Measurements from ENCODE around the gene ZNF507.

Gene ZNF507

GRCh38 chr19:32405431-32406160 is 60.2 kb downstream of the ZNF507 start, which contains the start of gene DPY19L3:
TSS of gene DPY19L3 (plus strand) at chr19:32405770. CDS start at chr19:32408254, 2,484 bp downstream.
- no peaks in the 10 kb centered on the region for H3K9me3 ChIP-seq
- peak within 1 kb of the TSS; percentile 68 to 88 for H3K4me3 ChIP-seq (ENCODE audit: low read depth in 1 of 2, low read length in 1 of 2)
- no peak for TF ChIP-seq CTCF (IDR thresholded peaks at IDR 0.05)
- H3K36me3 ChIP-seq, result peaks cover 19% of the 10 kb centered on the region
- no peaks in the 10 kb centered on the region for H3K27me3 ChIP-seq
- H3K4me1 ChIP-seq (ENCODE audit: control insufficient read depth in 1 of 2, insufficient read depth in 1 of 2, low read depth in 1 of 2, low read length in 1 of 2), result peaks cover 44% of the 10 kb centered on the region in 2 experiments
- peak within 1 kb of the TSS; percentile 94 for H3K27ac ChIP-seq

- Histone ChIP-seq H3K27ac (peak overlapping the region; percentile 94), H3K27me3 (no peaks in the 10 kb centered on the region), H3K9me3 (no peaks in the 10 kb centered on the region), H3K4me1 (ENCODE audit: control insufficient read depth in 1 of 2, insufficient read depth in 1 of 2, low read depth in 1 of 2, low read length in 1 of 2) (peaks cover 44% of the 10 kb centered on the region in 2 experiments), H3K36me3 (peaks cover 27% of the 10 kb centered on the region), H3K4me3 (ENCODE audit: low read depth in 1 of 2, low read length in 1 of 2) (peak overlapping the region; percentile 68 to 88)
- no peak for TF ChIP-seq CTCF (IDR thresholded peaks at IDR 0.05)
Measured at GRCh38 chr19:32406161-32407003, 61.0 kb downstream of the ZNF507 start.

GRCh38 chr19:32407004-32407992 is 61.9 kb downstream of the ZNF507 start:
- H3K27ac ChIP-seq, result peak overlapping the region; percentile 94
- H3K4me1 ChIP-seq (ENCODE audit: control insufficient read depth in 1 of 2, insufficient read depth in 1 of 2, low read depth in 1 of 2, low read length in 1 of 2), result peaks cover 40 to 43% of the 10 kb centered on the region in 2 experiments
- peaks cover 35% of the 10 kb centered on the region for H3K36me3 ChIP-seq
- no peak for TF ChIP-seq CTCF (IDR thresholded peaks at IDR 0.05)
- H3K27me3 ChIP-seq, result no peaks in the 10 kb centered on the region
- H3K9me3 ChIP-seq, result no peaks in the 10 kb centered on the region
- H3K4me3 ChIP-seq (ENCODE audit: low read depth in 1 of 2, low read length in 1 of 2), result peak overlapping the region; percentile 68 to 88

- Histone ChIP-seq H3K36me3 (peaks cover 33% of the 10 kb centered on the region), H3K27ac (no peak overlapping the region), H3K4me1 (ENCODE audit: control insufficient read depth in 1 of 2, insufficient read depth in 1 of 2, low read depth in 1 of 2, low read length in 1 of 2) (peaks cover 14 to 15% of the 10 kb centered on the region in 2 experiments), H3K4me3 (ENCODE audit: low read depth in 1 of 2, low read length in 1 of 2) (no peak overlapping the region), H3K27me3 (no peaks in the 10 kb centered on the region), H3K9me3 (no peaks in the 10 kb centered on the region)
- no peak for TF ChIP-seq CTCF (IDR thresholded peaks at IDR 0.05)
Measured at GRCh38 chr19:32415246-32415645, 69.8 kb downstream of the ZNF507 start.

GRCh38 chr19:32415669-32416068 is 70.3 kb downstream of the ZNF507 start:
- H3K4me1 ChIP-seq (ENCODE audit: control insufficient read depth in 1 of 2, insufficient read depth in 1 of 2, low read depth in 1 of 2, low read length in 1 of 2), result peaks cover 18 to 19% of the 10 kb centered on the region in 2 experiments
- H3K27me3 ChIP-seq, result no peaks in the 10 kb centered on the region
- H3K27ac ChIP-seq, result no peak overlapping the region
- no peak overlapping the region for H3K4me3 ChIP-seq (ENCODE audit: low read depth in 1 of 2, low read length in 1 of 2)
- peaks cover 29% of the 10 kb centered on the region for H3K36me3 ChIP-seq
- TF ChIP-seq CTCF (IDR thresholded peaks at IDR 0.05), result no peak
- no peaks in the 10 kb centered on the region for H3K9me3 ChIP-seq

Measured in neutrophil (primary cell).